ENCODE results near the gene FAM199X. TPM values are rescaled to one million over a fixed set of nuclear protein-coding genes. Genes with fewer than 3 reads are reported as not detected.
"Not testable (repeated sequence)": the region's sequence is repeated elsewhere in the genome, so short reads cannot be mapped to it uniquely, and the experiment has no call there.

Gene FAM199X
- total and polyA plus RNA-seq, 4 donors = 9.3 to 19.2 (median 14.2) TPM

- no peaks in the 10 kb centered on the region for H3K4me1 ChIP-seq (ENCODE audit: control insufficient read depth in 1 of 2, insufficient read depth in 2 of 2, low read length in 2 of 2)
- DNase-seq (no peak), ATAC-seq (ENCODE audit: low FRiP score) (no peak)
- intact Hi-C loops (cut with DNase I) = no loop called here
- 53 to 79% methylated on average over 5 of the region's 5 CpGs for WGBS, 2 donors
- no peak overlapping the region for H3K4me3 ChIP-seq (ENCODE audit: low read length in 2 of 2)
- no peaks in the 10 kb centered on the region for H3K9me3 ChIP-seq (ENCODE audit: control insufficient read depth, low read length)
- H3K27ac ChIP-seq (ENCODE audit: low read depth in 1 of 2, low read length in 2 of 2) = no peak overlapping the region
- H3K36me3 ChIP-seq (ENCODE audit: control insufficient read depth in 1 of 2, insufficient read depth in 2 of 2, low read length in 1 of 2) = no peaks in the 10 kb centered on the region
- H3K27me3 ChIP-seq (ENCODE audit: control insufficient read depth in 1 of 2, insufficient read depth in 2 of 2, low read length in 1 of 2) = no peaks in the 10 kb centered on the region
Measured at GRCh38 chrX:104211187-104211586, 44.9 kb downstream of the FAM199X start.

GRCh38 chrX:104230060-104230459, 63.8 kb downstream of the FAM199X start:
- 77 to 81% methylated on average over 10 of the region's 10 CpGs for WGBS, 2 donors
- intact Hi-C loops (cut with DNase I); H3K4me3 ChIP-seq (ENCODE audit: low read length in 2 of 2); H3K9me3 ChIP-seq (ENCODE audit: control insufficient read depth, low read length); ATAC-seq (ENCODE audit: low FRiP score); DNase-seq; H3K27ac ChIP-seq (ENCODE audit: low read depth in 1 of 2, low read length in 2 of 2); H3K27me3 ChIP-seq (ENCODE audit: control insufficient read depth in 1 of 2, insufficient read depth in 2 of 2, low read length in 1 of 2); H3K36me3 ChIP-seq (ENCODE audit: control insufficient read depth in 1 of 2, insufficient read depth in 2 of 2, low read length in 1 of 2); H3K4me1 ChIP-seq (ENCODE audit: control insufficient read depth in 1 of 2, insufficient read depth in 2 of 2, low read length in 2 of 2): not testable (repeated sequence)

Other genes starting within 250 kb of the FAM199X start
- gene TMSB15B, start 203.8 kb upstream of the FAM199X start, total RNA-seq = 1 to 10 TPM; 7.6 to 8.4 TPM
- 10 to 100 TPM; 22.7 to 31.9 TPM for gene TMSB15B, start 203.8 kb upstream of the FAM199X start, polyA plus RNA-seq
- not detected for gene H2BW1, start 152.7 kb upstream of the FAM199X start, total RNA-seq
- not detected for gene H2BW1, start 152.7 kb upstream of the FAM199X start, polyA plus RNA-seq
- not detected for gene H2BW2, start 126.5 kb upstream of the FAM199X start, total RNA-seq
- not detected for gene H2BW2, start 126.5 kb upstream of the FAM199X start, polyA plus RNA-seq
- gene TMSB15C, start 90.2 kb upstream of the FAM199X start, total RNA-seq = 1 to 10 TPM; 5.1 to 5.4 TPM
- 1 to 10 TPM; 1.3 to 3.5 TPM for gene TMSB15C, start 90.2 kb upstream of the FAM199X start, polyA plus RNA-seq
- gene ZCCHC18, start 53.9 kb upstream of the FAM199X start, total RNA-seq = 1 to 10 TPM; 1.6 to 3.5 TPM
- gene ZCCHC18, start 53.9 kb upstream of the FAM199X start, polyA plus RNA-seq = 1 to 10 TPM; 1.9 to 2.3 TPM
- 10 to 100 TPM in 1 of 2 donors, 1 to 10 TPM in 1; 8.2 to 15.9 TPM for gene SLC25A53, start 9.4 kb upstream of the FAM199X start, total RNA-seq
- gene SLC25A53, start 9.4 kb upstream of the FAM199X start, polyA plus RNA-seq = 10 to 100 TPM in 1 of 2 donors, 1 to 10 TPM in 1; 6.5 to 12.4 TPM
- not detected for gene ESX1, start 88.5 kb downstream of the FAM199X start, total RNA-seq
- not detected for gene ESX1, start 88.5 kb downstream of the FAM199X start, polyA plus RNA-seq